WI38 (cell line): ENCODE measurements around the gene BLMH.

ENCODE experiments used
- H3K4me3 ChIP-seq: 2 replicates; pipeline ENCODE4 v1.5.1; 2011; ENCODE audit warnings: low read depth, mild to moderate bottlenecking, control low read depth, low read length
- TF ChIP-seq, protein P1 (sequence below): IDR thresholded peaks from 2 replicates; pipeline ENCODE4 v1.5.1; 2012; ENCODE audit warnings: low read depth, mild to moderate bottlenecking, control low read depth, low read length

BLMH gene

DNA sequence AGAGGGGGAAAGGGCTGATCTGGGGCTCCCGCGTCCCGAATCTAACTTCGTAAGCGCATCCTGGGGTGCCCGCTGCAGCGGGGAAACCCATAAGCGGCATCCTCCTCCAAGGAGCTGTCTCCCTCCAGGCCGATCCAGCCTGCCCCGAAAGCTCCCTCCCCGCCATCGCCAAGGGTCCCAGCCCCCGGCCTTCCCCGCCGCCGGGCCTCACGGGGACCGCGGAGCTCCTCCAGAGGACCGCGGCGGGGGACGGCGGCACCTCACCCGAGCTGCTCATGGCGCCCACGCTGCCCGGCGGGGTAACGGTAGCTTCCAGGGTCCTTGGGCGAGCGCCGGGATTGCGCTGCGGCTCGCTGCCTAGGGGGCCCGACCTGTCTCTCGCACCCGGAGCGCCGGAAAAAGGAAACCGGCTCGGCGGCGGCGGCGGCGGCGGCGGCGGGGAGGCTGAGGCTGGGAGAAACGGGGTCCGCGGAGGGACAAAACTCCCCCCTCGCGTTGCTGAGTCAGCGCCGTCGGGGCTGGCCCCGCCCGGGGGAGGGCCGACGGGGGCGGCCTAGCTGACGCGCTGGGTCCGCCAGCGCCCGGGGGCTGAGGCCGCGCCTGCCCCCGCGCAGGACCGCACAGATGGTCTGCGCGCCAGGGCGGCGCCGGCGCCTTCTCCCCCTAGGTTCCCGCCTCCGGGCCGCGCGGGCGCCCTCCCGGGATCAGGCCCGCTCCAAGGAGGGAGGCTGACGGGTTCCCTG, at the start of gene BLMH:
BLMH (minus strand) TSS at position 402 of the 743 bp plus-strand sequence; CDS start at position 277, 125 bp downstream.
- peak within 1 kb of the TSS; percentile 94 for H3K4me3 ChIP-seq
- TF ChIP-seq, protein P1, sequence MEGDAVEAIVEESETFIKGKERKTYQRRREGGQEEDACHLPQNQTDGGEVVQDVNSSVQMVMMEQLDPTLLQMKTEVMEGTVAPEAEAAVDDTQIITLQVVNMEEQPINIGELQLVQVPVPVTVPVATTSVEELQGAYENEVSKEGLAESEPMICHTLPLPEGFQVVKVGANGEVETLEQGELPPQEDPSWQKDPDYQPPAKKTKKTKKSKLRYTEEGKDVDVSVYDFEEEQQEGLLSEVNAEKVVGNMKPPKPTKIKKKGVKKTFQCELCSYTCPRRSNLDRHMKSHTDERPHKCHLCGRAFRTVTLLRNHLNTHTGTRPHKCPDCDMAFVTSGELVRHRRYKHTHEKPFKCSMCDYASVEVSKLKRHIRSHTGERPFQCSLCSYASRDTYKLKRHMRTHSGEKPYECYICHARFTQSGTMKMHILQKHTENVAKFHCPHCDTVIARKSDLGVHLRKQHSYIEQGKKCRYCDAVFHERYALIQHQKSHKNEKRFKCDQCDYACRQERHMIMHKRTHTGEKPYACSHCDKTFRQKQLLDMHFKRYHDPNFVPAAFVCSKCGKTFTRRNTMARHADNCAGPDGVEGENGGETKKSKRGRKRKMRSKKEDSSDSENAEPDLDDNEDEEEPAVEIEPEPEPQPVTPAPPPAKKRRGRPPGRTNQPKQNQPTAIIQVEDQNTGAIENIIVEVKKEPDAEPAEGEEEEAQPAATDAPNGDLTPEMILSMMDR = no peak

DNA sequence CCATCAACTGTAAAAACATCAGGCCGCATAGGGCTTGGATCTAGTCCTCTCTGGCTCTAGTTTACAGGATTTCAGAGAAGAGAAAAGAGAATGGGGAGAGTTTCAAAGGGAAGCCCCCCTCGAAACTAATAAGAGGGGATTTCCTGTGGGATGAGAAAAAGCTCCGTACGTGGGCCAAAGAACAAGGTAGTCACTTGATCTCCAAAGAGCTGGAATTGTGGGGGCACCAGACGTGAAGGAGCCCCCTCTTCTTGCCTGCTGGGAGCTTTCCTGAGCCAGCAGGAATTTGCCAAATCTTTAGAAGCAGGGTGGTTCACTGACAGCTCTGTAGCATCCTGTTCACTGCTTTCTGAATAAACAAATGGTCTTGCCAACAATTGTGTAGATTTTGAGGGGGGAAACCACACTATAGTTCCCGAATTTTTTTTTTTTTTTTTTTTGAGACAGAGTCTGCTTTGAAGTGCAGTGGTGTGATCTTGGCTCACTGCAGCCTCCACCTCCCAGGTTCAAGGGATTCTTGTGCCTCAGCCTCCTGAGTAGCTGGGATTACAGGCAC, 49.1 kb upstream of the BLMH start:
- H3K4me3 ChIP-seq = peak overlapping the region; percentile 22
- TF ChIP-seq, protein P1 = no peak

GRCh38 chr17:30339086-30339485, 47.3 kb upstream of the BLMH start:
- TF ChIP-seq, protein P1 = no peak
- H3K4me3 ChIP-seq = no peak overlapping the region

DNA sequence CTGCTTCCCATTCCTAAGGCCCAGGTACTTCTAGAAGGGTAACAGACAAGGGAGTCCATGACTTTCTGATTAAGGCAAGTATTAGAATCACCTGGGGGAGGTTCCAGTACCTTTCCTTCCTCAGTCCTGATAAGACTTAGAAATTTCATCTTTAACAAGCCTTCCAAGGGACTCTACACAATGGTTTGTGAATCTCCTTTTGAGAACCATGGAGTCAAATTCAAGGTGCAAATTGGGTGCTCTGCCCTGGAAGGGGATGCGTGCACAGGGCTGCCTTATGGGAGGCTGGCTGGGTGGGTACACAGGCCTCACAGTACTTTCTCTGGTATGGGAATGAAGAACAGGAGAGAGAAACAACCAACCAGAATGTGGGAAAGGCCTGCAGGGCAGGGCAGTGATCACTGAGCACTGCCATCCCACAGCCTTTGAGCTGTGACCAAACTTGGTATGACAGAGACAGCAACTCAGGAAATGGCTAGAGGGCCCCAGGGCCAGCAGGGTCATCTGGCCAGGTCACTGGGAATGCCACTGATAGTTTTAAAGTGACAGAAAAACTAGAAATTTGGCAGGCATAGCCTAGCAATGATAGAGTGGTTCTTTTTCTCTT, 45.8 kb upstream of the BLMH start:
- H3K4me3 ChIP-seq = no peak overlapping the region
- TF ChIP-seq, protein P1 = no peak

GRCh38 chr17:30336369-30337171, 44.8 kb upstream of the BLMH start:
- TF ChIP-seq, protein P1 = peak; percentile 27
- no peak overlapping the region for H3K4me3 ChIP-seq

GRCh38 chr17:30334421-30334820, 42.7 kb upstream of the BLMH start:
- H3K4me3 ChIP-seq = no peak overlapping the region
- TF ChIP-seq, protein P1 = no peak
